Parathyroid adenoma (tissue), 2 donors: ENCODE results near the gene KIAA0319L.

Experiments
- H2AFZ ChIP-seq: fragments of 300-600 bp; sonication (generic); one replicate; pipeline ENCODE4 v1.7.0; 2017; ENCODE audit warnings: antibody characterized with exemption, mild to moderate bottlenecking
- H3K27ac ChIP-seq: fragments of 300-600 bp; sonication (generic); one replicate; pipeline ENCODE4 v1.7.0; 2017
- H3K27me3 ChIP-seq: fragments of 300-600 bp; sonication (generic); one replicate; pipeline ENCODE4 v1.7.0; 2017; ENCODE audit warnings: low read length; ENCODE audit not compliant: control insufficient read depth, insufficient read depth
- H3K36me3 ChIP-seq: fragments of 300-600 bp; sonication (generic); one replicate; pipeline ENCODE4 v1.7.0; 2017; ENCODE audit warnings: low read length; ENCODE audit not compliant: control insufficient read depth, insufficient read depth
- H3K4me1 ChIP-seq: fragments of 300-600 bp; sonication (generic); one replicate; pipeline ENCODE4 v1.7.0; 2017; ENCODE audit warnings: control low read depth
- H3K4me2 ChIP-seq: fragments of 300-600 bp; sonication (generic); one replicate; pipeline ENCODE4 v1.7.0; 2017; ENCODE audit warnings: low read length
- H3K4me3 ChIP-seq: fragments of 300-600 bp; sonication (generic); one replicate; pipeline ENCODE4 v1.7.0; 2017; ENCODE audit warnings: low read depth, low read length
- H3K79me2 ChIP-seq: fragments of 300-600 bp; sonication (generic); one replicate; pipeline ENCODE4 v1.7.0; 2017; ENCODE audit warnings: control low read depth
- H3K9ac ChIP-seq: fragments of 300-600 bp; sonication (generic); one replicate; pipeline ENCODE4 v1.7.0; 2017; ENCODE audit warnings: mild to moderate bottlenecking
- H3K9me3 ChIP-seq: fragments of 300-600 bp; sonication (generic); one replicate; pipeline ENCODE4 v1.7.0; 2017; ENCODE audit warnings: low read length; ENCODE audit not compliant: control insufficient read depth
- CTCF ChIP-seq: fragments of 300-600 bp; sonication (generic); IDR thresholded peaks from one replicate; pipeline ENCODE4 v1.7.0; 2017; ENCODE audit warnings: antibody characterized with exemption, mild to moderate bottlenecking
- donor health status: primary hyperparathyroidism.

KIAA0319L gene

DNA sequence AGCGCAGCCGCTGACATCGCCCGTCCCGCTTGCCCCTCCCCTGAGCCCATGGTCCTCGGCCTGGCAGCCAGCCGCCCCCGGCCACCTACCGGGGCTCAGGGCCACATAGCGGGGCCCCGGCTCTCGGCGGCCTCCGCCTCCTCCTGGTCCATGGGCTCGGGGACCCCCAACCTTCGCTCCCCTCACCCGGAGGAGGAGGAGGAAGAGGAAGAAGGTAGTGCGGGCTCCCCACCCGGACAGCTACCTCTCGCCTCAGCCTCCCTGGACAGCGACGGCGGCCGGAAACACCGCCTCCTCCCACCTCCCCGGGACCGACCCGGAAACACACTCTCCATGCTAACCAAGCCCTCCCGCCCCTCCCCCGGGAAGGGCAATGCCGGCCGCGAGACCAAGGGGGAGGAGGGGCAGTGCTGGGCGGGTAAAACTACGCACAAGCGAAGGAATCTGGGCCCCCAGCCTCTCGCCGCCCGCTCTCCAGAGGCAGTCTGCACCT lies at the start of gene KIAA0319L:
Gene KIAA0319L, minus strand, starts transcription at position 286 of the 493 bp plus-strand sequence. CDS start 2,912 bp downstream, outside the sequence.
- peaks cover 9% of the 10 kb centered on the region for H3K4me1 ChIP-seq
- no peak for TF ChIP-seq CTCF
- H3K4me2 ChIP-seq, result peak within 1 kb of the TSS; percentile 95

GRCh38 chr1:35605867-35606182 lies 48.6 kb upstream of the KIAA0319L start:
- TF ChIP-seq CTCF, result no peak
- Histone ChIP-seq H3K4me1 (no peaks in the 10 kb centered on the region), H2AFZ (no peak overlapping the region), H3K9ac (no peak overlapping the region), H3K27ac (no peak overlapping the region), H3K4me2 (no peak overlapping the region), H3K36me3 (no peaks in the 10 kb centered on the region), H3K27me3 (no peaks in the 10 kb centered on the region), H3K79me2 (no peaks in the 10 kb centered on the region), H3K4me3 (no peak overlapping the region), H3K9me3 (no peaks in the 10 kb centered on the region)

More for the DNA sequence above, at the start of gene KIAA0319L:
- no peaks in the 10 kb centered on the region for H3K9me3 ChIP-seq
- peak within 1 kb of the TSS; percentile 92 for H3K27ac ChIP-seq
- H3K79me2 ChIP-seq, result peaks cover 2% of the 10 kb centered on the region
- no peaks in the 10 kb centered on the region for H3K36me3 ChIP-seq
- peak within 1 kb of the TSS; percentile 84 for H3K4me3 ChIP-seq
- peak within 1 kb of the TSS; percentile 89 for H2AFZ ChIP-seq
- peak within 1 kb of the TSS; percentile 80 for H3K9ac ChIP-seq
- H3K27me3 ChIP-seq, result no peaks in the 10 kb centered on the region

GRCh38 chr1:35605071-35605866 lies 48.1 kb upstream of the KIAA0319L start:
- Histone ChIP-seq H3K27ac (no peak overlapping the region), H3K9me3 (no peaks in the 10 kb centered on the region), H3K4me1 (no peaks in the 10 kb centered on the region), H3K27me3 (no peaks in the 10 kb centered on the region), H3K9ac (no peak overlapping the region), H3K4me3 (no peak overlapping the region), H2AFZ (no peak overlapping the region), H3K79me2 (no peaks in the 10 kb centered on the region), H3K36me3 (no peaks in the 10 kb centered on the region), H3K4me2 (no peak overlapping the region)
- no peak for TF ChIP-seq CTCF

- Histone ChIP-seq H3K9me3 (no peaks in the 10 kb centered on the region), H3K27ac (no peak overlapping the region), H3K9ac (no peak overlapping the region), H3K4me2 (no peak overlapping the region), H3K36me3 (no peaks in the 10 kb centered on the region), H3K4me3 (no peak overlapping the region), H3K4me1 (no peaks in the 10 kb centered on the region), H2AFZ (no peak overlapping the region), H3K27me3 (no peaks in the 10 kb centered on the region), H3K79me2 (no peaks in the 10 kb centered on the region)
- TF ChIP-seq CTCF, result no peak
Measured at GRCh38 chr1:35603941-35604340, 46.7 kb upstream of the KIAA0319L start.

DNA sequence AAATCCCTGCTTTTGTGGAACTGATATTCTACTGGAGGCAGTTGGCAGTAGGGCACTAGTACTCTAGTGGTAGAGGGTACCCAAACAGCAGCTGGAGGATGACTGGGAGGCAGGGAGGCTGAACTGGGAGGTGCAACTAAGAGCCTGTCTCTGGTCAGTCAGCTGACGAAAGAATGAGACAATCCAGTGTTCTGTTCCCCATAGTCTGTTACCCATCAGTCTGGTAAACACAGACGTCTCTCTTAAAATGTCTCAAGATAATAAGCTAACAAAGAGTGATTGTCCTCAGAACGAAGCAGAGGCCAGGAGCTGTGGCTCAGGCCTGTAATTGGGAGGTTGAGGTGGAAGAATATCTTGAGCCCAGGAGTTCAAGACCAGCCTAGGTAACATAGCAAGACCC lies 46.3 kb upstream of the KIAA0319L start:
- no peak for TF ChIP-seq CTCF
- Histone ChIP-seq H3K27me3 (no peaks in the 10 kb centered on the region), H3K27ac (no peak overlapping the region), H3K4me3 (no peak overlapping the region), H3K79me2 (no peaks in the 10 kb centered on the region), H3K9me3 (no peaks in the 10 kb centered on the region), H3K4me2 (no peak overlapping the region), H3K9ac (no peak overlapping the region), H2AFZ (no peak overlapping the region), H3K36me3 (no peaks in the 10 kb centered on the region), H3K4me1 (no peaks in the 10 kb centered on the region)
